CD8-positive, alpha-beta memory T cell (primary cell): ENCODE results near the gene ZRANB1. TPM values are rescaled to one million over a fixed set of nuclear protein-coding genes. Genes with fewer than 3 reads are reported as not detected.

Source experiments
- CTCF ChIA-PET: fragments of 350-600 bp; sonication (Branson Sonifier 250); formaldehyde crosslinking; loops from one replicate; lab custom pipeline; 2021; ENCODE audit warnings: antibody characterized with exemption; lab: Charles Lee
- POLR2A ChIA-PET: fragments of 350-600 bp; sonication (Branson Sonifier 250); formaldehyde crosslinking; loops from one replicate; lab custom pipeline; 2021; ENCODE audit warnings: antibody characterized with exemption; lab: Charles Lee
- DNase-seq, 5 donors: peaks; one replicate each; pipeline versions ENCODE4 v3.0.0 to v3.0.0-alpha.2; 2020 to 2022; ENCODE audit warnings: mixed read lengths in 1 of 5
- H3K27ac ChIP-seq: one replicate; pipeline ENCODE4 v1.7.0; 2013; ENCODE audit warnings: low read depth, mild to moderate bottlenecking, low read length, moderate library complexity
- H3K27me3 ChIP-seq: 2 replicates; pipeline ENCODE4 v1.7.0; 2013; ENCODE audit warnings: low read length, mild to moderate bottlenecking; ENCODE audit not compliant: insufficient read depth, poor library complexity, severe bottlenecking
- H3K36me3 ChIP-seq: 2 replicates; pipeline ENCODE4 v1.7.0; 2013; ENCODE audit warnings: mild to moderate bottlenecking, low read length, moderate library complexity; ENCODE audit not compliant: insufficient read depth
- H3K4me1 ChIP-seq: 2 replicates; pipeline ENCODE4 v1.7.0; 2013; ENCODE audit warnings: mild to moderate bottlenecking, low read length, moderate library complexity; ENCODE audit not compliant: insufficient read depth
- H3K4me3 ChIP-seq: 2 replicates; pipeline ENCODE4 v1.7.0; 2013; ENCODE audit warnings: mild to moderate bottlenecking, low read length
- H3K9me3 ChIP-seq: 2 replicates; pipeline ENCODE4 v1.7.0; 2013; ENCODE audit warnings: mild to moderate bottlenecking, low read length
- H3K27ac Mint-ChIP-seq, 8 donors: one replicate each; pipeline ENCODE4 v1.8.0; 2020 to 2021; ENCODE audit warnings: mixed read lengths in 8 of 8, mild to moderate bottlenecking in 6 of 8, inconsistent platforms in 3 of 8, moderate library complexity in 3 of 8
- H3K27me3 Mint-ChIP-seq, 2 donors: one replicate each; pipeline ENCODE4 v1.8.0; 2020 to 2021; ENCODE audit warnings: mixed read lengths in 2 of 2, mild to moderate bottlenecking in 1 of 2, moderate library complexity in 1 of 2
- H3K36me3 Mint-ChIP-seq, 3 donors: one replicate each; pipeline ENCODE4 v1.8.0; 2020 to 2021; ENCODE audit warnings: mixed read lengths in 3 of 3, inconsistent platforms in 1 of 3, mild to moderate bottlenecking in 1 of 3
- H3K4me1 Mint-ChIP-seq, 3 donors: one replicate each; pipeline ENCODE4 v1.8.0; 2020 to 2021; ENCODE audit warnings: mixed read lengths in 3 of 3, inconsistent platforms in 1 of 3, mild to moderate bottlenecking in 1 of 3
- H3K4me3 Mint-ChIP-seq, 7 donors: one replicate each; pipeline ENCODE4 v1.8.0; 2020 to 2021; ENCODE audit warnings: mixed read lengths in 7 of 7, mild to moderate bottlenecking in 6 of 7, moderate library complexity in 4 of 7, inconsistent platforms in 2 of 7
- H3K9me3 Mint-ChIP-seq, 5 donors: one replicate each; pipeline ENCODE4 v1.8.0; 2020 to 2022; ENCODE audit warnings: mixed read lengths in 5 of 5, mild to moderate bottlenecking in 3 of 5, moderate library complexity in 2 of 5, inconsistent platforms in 1 of 5
- polyA plus RNA-seq: library from polyadenylated mRNA; unstranded; fragments of 300-500 nt; fragmentation: Illumina TruSeq; gene quantifications from one replicate; pipeline ENCODE4 v1.2.3, GENCODE V29; 2021
- total RNA-seq, 2 experiments: library from RNA; stranded (reverse); gene quantifications; one replicate each; pipeline ENCODE4 v1.2.3, GENCODE V29; 2021

The ZRANB1 gene
- total and polyA plus RNA-seq, 3 experiments from 2014 or later: 11.8 to 16.9 (median 16.7) TPM

DNA sequence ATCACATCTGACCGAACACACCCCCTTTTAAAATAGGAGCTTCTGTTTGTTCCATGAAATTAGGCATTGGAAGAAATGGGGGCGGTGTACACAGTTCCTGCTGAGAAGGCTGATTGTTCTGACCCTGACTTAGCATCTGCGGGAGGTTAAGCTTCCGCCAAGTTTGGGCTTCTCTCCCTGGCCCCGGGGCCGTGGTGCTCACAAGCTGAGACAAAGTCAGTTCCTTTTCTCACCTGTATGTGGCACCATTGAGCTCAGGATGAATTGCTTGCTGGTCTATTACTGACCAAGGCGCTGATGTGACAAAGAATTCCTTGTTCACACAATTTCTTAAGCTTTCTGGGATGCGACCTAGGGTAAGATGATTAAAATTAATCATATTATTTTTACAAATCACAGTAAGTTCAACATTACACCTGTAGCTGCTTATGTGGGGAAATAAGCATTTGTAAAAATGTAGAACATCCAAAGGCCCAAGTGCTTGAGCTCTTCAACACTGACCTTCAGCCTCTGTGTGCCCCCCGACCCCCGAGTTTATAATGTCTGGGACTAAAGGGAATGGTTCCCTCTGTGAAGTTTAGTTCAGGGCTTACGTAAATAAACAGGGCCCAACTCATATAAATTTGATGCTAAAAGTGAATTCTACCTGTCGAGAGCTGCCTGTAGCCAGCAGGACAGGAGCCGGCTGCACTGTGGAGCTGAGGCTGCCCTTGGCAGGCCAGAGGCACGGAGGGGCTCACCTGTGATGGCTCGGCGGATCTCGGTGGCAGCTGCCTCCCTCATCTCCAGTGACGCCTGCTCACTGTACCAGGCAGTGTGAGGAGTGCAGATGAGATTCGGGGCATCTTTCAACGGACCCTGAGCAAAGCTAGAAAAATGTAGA is 50.8 kb downstream of the ZRANB1 start:
- no peaks in the 10 kb centered on the region for H3K4me1 ChIP-seq
- H3K4me3 ChIP-seq: no peak overlapping the region
- H3K4me1 Mint-ChIP-seq: no peaks in the 10 kb centered on the region
- no peaks in the 10 kb centered on the region for H3K9me3 ChIP-seq
- H3K27ac Mint-ChIP-seq: peak overlapping the region in 1 of 8 donors; percentile 43
- no peaks in the 10 kb centered on the region for H3K9me3 Mint-ChIP-seq
- peaks cover 0 to 25% (median 6%) of the 10 kb centered on the region in 3 donors for H3K36me3 Mint-ChIP-seq
- peaks cover 0 to 3% of the 10 kb centered on the region in 2 donors for H3K27me3 Mint-ChIP-seq
- DNase-seq: no peak
- H3K4me3 Mint-ChIP-seq: no peak overlapping the region
- CTCF ChIA-PET: interaction anchor here (0.8 to 1.2 kb wide), 5 partner anchors 9 to 55 kb away, joined by 3 to 5 read pairs (median 4); no protein-coding TSS in a partner anchor
- POLR2A ChIA-PET: no interaction called here
- H3K27me3 ChIP-seq: no peaks in the 10 kb centered on the region
- no peak overlapping the region for H3K27ac ChIP-seq
- no peaks in the 10 kb centered on the region for H3K36me3 ChIP-seq

DNA sequence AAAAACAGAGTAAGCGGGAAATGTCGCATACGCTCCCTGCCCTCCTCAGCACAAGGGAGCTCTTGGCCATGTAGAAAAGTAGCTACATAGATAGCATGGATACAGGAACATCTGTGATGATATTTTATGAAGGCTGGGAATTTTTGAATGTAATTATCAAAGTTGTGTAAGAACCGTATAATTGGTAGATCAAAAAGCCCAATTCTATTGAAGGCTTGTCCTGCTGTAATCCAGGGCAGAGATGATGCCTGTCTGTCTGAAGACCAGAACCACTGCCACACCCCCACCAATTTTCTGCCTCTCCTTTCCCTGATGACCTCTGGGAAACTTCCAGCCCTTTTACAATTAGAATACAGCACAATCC is 51.4 kb downstream of the ZRANB1 start:
- no peak for DNase-seq
- H3K9me3 Mint-ChIP-seq: no peaks in the 10 kb centered on the region
- no peaks in the 10 kb centered on the region for H3K4me1 ChIP-seq
- H3K36me3 Mint-ChIP-seq: peaks cover 0 to 20% (median 6%) of the 10 kb centered on the region in 3 donors
- CTCF ChIA-PET: no interaction called here
- no peaks in the 10 kb centered on the region for H3K27me3 ChIP-seq
- H3K9me3 ChIP-seq: no peaks in the 10 kb centered on the region
- H3K36me3 ChIP-seq: no peaks in the 10 kb centered on the region
- H3K27me3 Mint-ChIP-seq: peaks cover 0 to 3% of the 10 kb centered on the region in 2 donors
- no peaks in the 10 kb centered on the region for H3K4me1 Mint-ChIP-seq
- H3K4me3 ChIP-seq: no peak overlapping the region
- POLR2A ChIA-PET: no interaction called here
- H3K4me3 Mint-ChIP-seq: no peak overlapping the region
- H3K27ac Mint-ChIP-seq: no peak overlapping the region
- H3K27ac ChIP-seq: no peak overlapping the region

DNA sequence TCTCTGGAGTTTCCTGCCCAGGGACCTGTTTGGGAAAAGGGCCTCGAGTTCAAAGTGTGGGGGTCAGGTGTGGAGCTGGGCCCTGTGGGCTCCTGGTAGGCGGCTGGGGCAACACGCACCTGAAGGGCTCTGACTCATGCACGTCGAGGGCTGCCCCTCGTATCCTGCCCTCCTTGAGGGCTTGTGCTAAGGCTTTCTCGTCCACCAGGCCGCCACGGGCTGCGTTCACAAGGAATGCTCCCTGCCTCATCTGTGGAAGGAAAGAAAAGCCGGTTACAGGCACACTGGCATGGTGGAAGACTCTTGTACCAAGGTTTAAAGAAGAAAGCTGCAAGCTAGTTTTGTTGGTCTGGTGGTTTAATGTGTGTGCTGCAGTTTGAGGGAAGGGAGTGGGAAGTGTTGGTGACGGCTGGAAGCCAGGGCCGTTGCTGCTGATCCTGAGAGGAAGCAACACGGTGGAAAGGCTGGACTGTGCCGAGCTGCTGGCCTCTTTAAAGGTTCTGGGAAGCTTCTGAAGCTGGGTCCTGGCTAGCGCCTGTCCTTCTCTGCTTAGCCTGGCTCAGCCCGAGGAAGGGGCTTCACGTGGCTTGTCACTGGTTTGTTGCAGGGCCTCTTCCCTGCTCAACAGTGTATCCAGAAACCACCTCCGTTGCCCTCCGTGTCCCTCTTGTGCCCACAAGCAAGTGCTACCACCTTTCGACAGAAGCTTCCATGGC is 52.0 kb downstream of the ZRANB1 start:
- no peaks in the 10 kb centered on the region for H3K4me1 ChIP-seq
- DNase-seq: no peak
- Mint-ChIP-seq H3K4me1 (no peaks in the 10 kb centered on the region), H3K27me3 (peaks cover 0 to 3% of the 10 kb centered on the region in 2 donors), H3K36me3 (peaks cover 0 to 14% (median 5%) of the 10 kb centered on the region in 3 donors), H3K4me3 (no peak overlapping the region), H3K27ac (peak overlapping the region in 2 of 8 donors; percentile 26 to 29), H3K9me3 (no peaks in the 10 kb centered on the region)
- no peaks in the 10 kb centered on the region for H3K9me3 ChIP-seq
- H3K4me3 ChIP-seq: no peak overlapping the region
- H3K27ac ChIP-seq: no peak overlapping the region
- H3K27me3 ChIP-seq: no peaks in the 10 kb centered on the region
- POLR2A ChIA-PET: no interaction called here
- CTCF ChIA-PET: no interaction called here
- H3K36me3 ChIP-seq: no peaks in the 10 kb centered on the region

DNA sequence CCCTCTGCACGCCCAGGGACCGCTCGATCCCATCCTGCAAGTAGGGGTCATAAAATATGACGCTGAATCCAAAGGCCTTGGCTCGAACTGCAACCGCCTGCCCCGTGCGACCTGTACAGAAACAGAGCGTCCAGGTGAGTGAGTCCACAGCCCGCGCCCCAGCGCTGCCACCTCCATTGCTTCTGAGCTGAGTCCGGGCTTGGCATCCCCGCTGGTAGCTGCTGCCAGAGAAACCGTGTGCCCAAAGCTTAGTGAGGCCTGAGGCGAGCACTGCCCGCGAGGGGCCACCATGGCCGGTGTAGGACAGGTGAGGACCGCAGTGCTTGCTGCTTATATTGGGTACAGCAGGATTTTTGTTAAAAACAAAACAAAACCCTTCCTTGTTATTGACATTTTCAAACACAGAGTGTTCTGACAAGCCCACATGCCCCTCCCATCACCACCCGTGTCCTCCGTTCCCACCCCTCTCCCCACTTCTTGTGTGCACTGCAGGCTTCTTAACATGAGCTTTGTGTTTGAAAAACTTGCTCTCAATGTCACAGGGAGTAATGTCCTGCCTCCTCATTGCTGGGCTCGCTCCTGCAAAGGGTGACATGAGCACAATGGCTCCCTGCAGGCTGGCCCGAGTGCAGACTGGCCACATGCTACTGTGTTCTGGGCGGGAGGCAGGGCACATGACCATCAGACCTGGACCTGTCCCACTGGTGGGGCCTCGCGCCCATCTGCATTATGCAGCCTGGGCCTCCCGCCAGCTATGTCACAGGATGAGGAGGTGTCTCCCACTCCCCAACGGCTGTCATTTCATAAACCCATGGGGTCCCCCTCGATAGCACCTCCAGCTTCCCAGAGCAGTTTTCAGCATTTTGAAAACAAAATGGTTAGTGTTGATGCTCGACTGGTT is 52.9 kb downstream of the ZRANB1 start:
- H3K27me3 Mint-ChIP-seq: peaks cover 0 to 3% of the 10 kb centered on the region in 2 donors
- no peaks in the 10 kb centered on the region for H3K4me1 ChIP-seq
- peaks cover 0 to 6% (median 0%) of the 10 kb centered on the region in 3 donors for H3K36me3 Mint-ChIP-seq
- H3K36me3 ChIP-seq: no peaks in the 10 kb centered on the region
- H3K4me1 Mint-ChIP-seq: no peaks in the 10 kb centered on the region
- H3K9me3 ChIP-seq: no peaks in the 10 kb centered on the region
- H3K4me3 Mint-ChIP-seq: no peak overlapping the region
- H3K27me3 ChIP-seq: no peaks in the 10 kb centered on the region
- POLR2A ChIA-PET: no interaction called here
- no peak overlapping the region for H3K27ac ChIP-seq
- H3K4me3 ChIP-seq: no peak overlapping the region
- DNase-seq: no peak
- H3K27ac Mint-ChIP-seq: peak overlapping the region in 1 of 8 donors; percentile 21
- CTCF ChIA-PET: no interaction called here
- no peaks in the 10 kb centered on the region for H3K9me3 Mint-ChIP-seq

DNA sequence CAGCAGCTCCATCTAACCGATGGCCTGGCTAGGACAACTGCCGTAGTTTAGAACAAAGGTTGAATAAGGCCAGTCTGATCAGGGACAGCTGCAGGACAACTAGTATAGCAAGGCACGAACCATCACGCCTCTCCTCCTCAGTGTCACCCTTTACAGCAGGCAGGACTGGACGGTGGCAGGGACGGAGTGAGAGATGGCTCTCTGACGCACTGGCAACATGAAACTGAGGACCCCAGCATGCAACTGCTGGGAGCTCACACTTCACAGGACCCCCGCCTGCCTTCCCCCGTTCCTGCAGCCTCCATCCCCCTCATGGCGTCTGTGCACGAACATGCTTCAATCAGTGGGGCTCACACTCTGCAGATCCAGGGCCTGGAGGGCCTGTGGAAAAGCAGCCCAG is 53.7 kb downstream of the ZRANB1 start:
- no peak overlapping the region for H3K4me3 ChIP-seq
- no peaks in the 10 kb centered on the region for H3K36me3 ChIP-seq
- no peaks in the 10 kb centered on the region for H3K27me3 ChIP-seq
- no peak overlapping the region for H3K27ac ChIP-seq
- no peak overlapping the region for H3K27ac Mint-ChIP-seq
- peaks cover 0 to 4% (median 0%) of the 10 kb centered on the region in 3 donors for H3K36me3 Mint-ChIP-seq
- POLR2A ChIA-PET: no interaction called here
- H3K9me3 Mint-ChIP-seq: no peaks in the 10 kb centered on the region
- CTCF ChIA-PET: no interaction called here
- H3K9me3 ChIP-seq: no peaks in the 10 kb centered on the region
- peaks cover 0 to 3% of the 10 kb centered on the region in 2 donors for H3K27me3 Mint-ChIP-seq
- H3K4me3 Mint-ChIP-seq: no peak overlapping the region
- DNase-seq: no peak
- H3K4me1 ChIP-seq: no peaks in the 10 kb centered on the region
- H3K4me1 Mint-ChIP-seq: no peaks in the 10 kb centered on the region

DNA sequence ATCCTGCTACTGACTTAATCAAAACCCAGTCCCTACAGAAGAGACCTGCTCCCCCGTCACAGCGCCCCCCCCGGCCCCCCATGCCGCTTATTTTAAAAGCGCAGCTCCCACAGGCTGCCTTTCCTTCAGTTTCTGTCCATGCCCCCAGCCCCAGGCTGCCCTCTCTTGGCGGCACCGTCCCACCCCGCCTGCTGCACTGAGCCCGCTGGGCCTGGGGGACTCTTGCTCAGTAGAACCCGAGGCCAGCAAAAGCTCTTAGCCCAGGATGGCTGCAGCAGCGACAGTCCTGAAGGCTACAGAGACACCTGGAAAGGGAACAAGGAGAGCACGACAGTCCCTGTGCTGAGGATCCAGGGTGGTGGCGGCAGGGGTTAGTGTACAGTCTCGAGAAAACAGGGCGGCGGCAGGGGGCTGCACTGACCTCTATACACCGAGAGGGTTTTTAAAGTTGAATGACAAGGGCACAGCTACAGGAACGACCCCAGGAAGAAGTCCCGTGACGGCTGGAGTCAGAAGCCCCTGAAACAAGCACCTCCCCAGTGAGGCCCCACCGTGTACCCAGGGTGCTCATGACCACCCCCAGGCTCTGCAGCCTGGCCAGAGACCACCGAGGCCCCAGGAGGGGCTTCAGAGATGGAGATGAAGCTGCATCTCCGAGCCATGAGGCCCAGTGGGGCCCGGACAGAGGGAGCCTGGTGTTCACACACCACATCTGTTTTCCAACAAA is 54.4 kb downstream of the ZRANB1 start:
- no peaks in the 10 kb centered on the region for H3K36me3 ChIP-seq
- no peak overlapping the region for H3K4me3 Mint-ChIP-seq
- H3K4me1 Mint-ChIP-seq: no peaks in the 10 kb centered on the region
- ChIA-PET POLR2A (no interaction called here), CTCF (interaction anchor here (0.6 kb wide), 1 partner anchor 359 kb away, joined by 3 read pairs; no protein-coding TSS in a partner anchor)
- no peaks in the 10 kb centered on the region for H3K9me3 ChIP-seq
- peaks cover 0 to under 1% (median 0%) of the 10 kb centered on the region in 3 donors for H3K36me3 Mint-ChIP-seq
- no peak overlapping the region for H3K27ac ChIP-seq
- no peaks in the 10 kb centered on the region for H3K4me1 ChIP-seq
- DNase-seq: no peak
- H3K4me3 ChIP-seq: no peak overlapping the region
- H3K27me3 Mint-ChIP-seq: peaks cover 0 to 5% of the 10 kb centered on the region in 2 donors
- peak overlapping the region in 1 of 8 donors; percentile 41 for H3K27ac Mint-ChIP-seq
- no peaks in the 10 kb centered on the region for H3K27me3 ChIP-seq
- H3K9me3 Mint-ChIP-seq: no peaks in the 10 kb centered on the region

DNA sequence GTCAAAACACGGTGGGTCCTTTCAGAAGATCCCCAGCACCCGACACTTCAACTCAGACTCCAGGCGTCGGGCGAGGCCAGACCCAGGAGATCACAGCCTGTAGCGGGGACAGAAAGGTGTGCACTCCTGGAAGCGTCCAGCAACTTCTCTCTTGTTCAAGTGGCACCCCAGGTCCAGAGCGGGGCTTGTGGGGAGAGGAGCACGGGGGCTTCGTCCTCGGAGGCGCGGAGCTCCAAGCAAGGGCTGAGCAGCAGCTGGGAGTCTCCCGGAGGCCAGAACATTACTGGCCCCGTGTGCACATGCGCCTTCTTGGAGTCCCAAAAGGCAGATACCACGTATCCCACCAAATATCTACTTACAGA is 54.9 kb downstream of the ZRANB1 start:
- Mint-ChIP-seq H3K4me3 (no peak overlapping the region), H3K9me3 (no peaks in the 10 kb centered on the region), H3K36me3 (no peaks in the 10 kb centered on the region), H3K27me3 (peaks cover 0 to 7% of the 10 kb centered on the region in 2 donors), H3K27ac (no peak overlapping the region), H3K4me1 (no peaks in the 10 kb centered on the region)
- no peaks in the 10 kb centered on the region for H3K9me3 ChIP-seq
- CTCF ChIA-PET: no interaction called here
- H3K27me3 ChIP-seq: no peaks in the 10 kb centered on the region
- no peaks in the 10 kb centered on the region for H3K36me3 ChIP-seq
- POLR2A ChIA-PET: no interaction called here
- DNase-seq: no peak
- no peak overlapping the region for H3K27ac ChIP-seq
- no peaks in the 10 kb centered on the region for H3K4me1 ChIP-seq
- no peak overlapping the region for H3K4me3 ChIP-seq
